ENCODE results near the gene ESYT3.

- TF ChIP-seq YY1 (IDR thresholded peaks at IDR 0.05) (no peak), CTCF (IDR thresholded peaks at IDR 0.05; ENCODE audit: low read depth, low read length, missing input control) (no peak), GABPA (IDR thresholded peaks at IDR 0.05 in 1 of 2, conservative IDR thresholded peaks at IDR 0.05 in 1 of 2) (no peak), HNF4A (conservative IDR thresholded peaks at IDR 0.05) (no peak), ATF3 (IDR thresholded peaks at IDR 0.05) (no peak), TAF1 (conservative IDR thresholded peaks at IDR 0.05) (no peak), RAD21 (IDR thresholded peaks at IDR 0.05) (no peak)
Observed at GRCh38 chr3:138461246-138461645, 26.8 kb downstream of the ESYT3 start.

All from liver (tissue), 3 donors.